Dorsolateral prefrontal cortex (tissue), 118 donors: ENCODE data around the gene CD4. TPM values are rescaled to one million over a fixed set of nuclear protein-coding genes. Genes with fewer than 3 reads are reported as not detected.

Experiments used
- total RNA-seq, 120 experiments: library from RNA; stranded (reverse); gene quantifications; one replicate each; pipeline versions ENCODE4 v1.2.3 to v1.2.4, GENCODE V29; 2022

The CD4 gene
- total RNA-seq, 120 experiments from 2014 or later, result 5.0 to 28.8 (median 10.1) TPM

Other genes starting within 250 kb of the CD4 start
- gene IFFO1, start 233.5 kb upstream of the CD4 start, total RNA-seq, result 10 to 100 TPM; 29.9 to 71.0 (median 45.2) TPM
- gene NOP2, start 221.2 kb upstream of the CD4 start, total RNA-seq, result 10 to 100 TPM; 17.8 to 57.6 (median 26.6) TPM
- gene CHD4, start 182.1 kb upstream of the CD4 start, total RNA-seq, result 100 to 1,000 TPM; 139 to 266 (median 179) TPM
- 10 to 100 TPM in 4 of 120 experiments, 1 to 10 TPM in 114, under 1 TPM in 2; 0.83 to 12.5 (median 4.8) TPM for gene LPAR5, start 153.6 kb upstream of the CD4 start, total RNA-seq
- gene ACRBP, start 142.1 kb upstream of the CD4 start, total RNA-seq, result 1 to 10 TPM in 108 of 120 experiments, under 1 TPM in 11, not detected in 1; 0.40 to 8.0 (median 2.0) TPM
- gene ING4, start 126.4 kb upstream of the CD4 start, total RNA-seq, result 10 to 100 TPM; 45.0 to 72.1 (median 59.4) TPM
- gene ZNF384, start 100.2 kb upstream of the CD4 start, total RNA-seq, result 10 to 100 TPM; 37.7 to 73.6 (median 53.6) TPM
- 100 to 1,000 TPM in 16 of 120 experiments, 10 to 100 TPM in 104; 24.4 to 128 (median 80.6) TPM for gene PIANP, start 88.7 kb upstream of the CD4 start, total RNA-seq
- 100 to 1,000 TPM in 69 of 120 experiments, 10 to 100 TPM in 51; 52.6 to 143 (median 103) TPM for gene COPS7A, start 65.5 kb upstream of the CD4 start, total RNA-seq
- 100 to 1,000 TPM; 139 to 384 (median 261) TPM for gene MLF2, start 36.4 kb upstream of the CD4 start, total RNA-seq
- gene PTMS, start 23.2 kb upstream of the CD4 start, total RNA-seq, result 100 to 1,000 TPM; 117 to 439 (median 242) TPM
- 1 to 10 TPM in 33 of 120 experiments, under 1 TPM in 73, not detected in 14; 0.23 to 3.0 (median 0.75) TPM for gene LAG3, start 17.0 kb upstream of the CD4 start, total RNA-seq
- 100 to 1,000 TPM in 117 of 120 experiments, 10 to 100 TPM in 3; 49.5 to 245 (median 167) TPM for gene GPR162, start 32.3 kb downstream of the CD4 start, total RNA-seq
- gene P3H3, start 38.9 kb downstream of the CD4 start, total RNA-seq, result 10 to 100 TPM; 14.2 to 61.4 (median 29.3) TPM
- 10 to 100 TPM in 110 of 120 experiments, 1 to 10 TPM in 10; 6.0 to 46.0 (median 17.9) TPM for gene GNB3, start 51.4 kb downstream of the CD4 start, total RNA-seq
- 1 to 10 TPM in 109 of 120 experiments, under 1 TPM in 11; 0.58 to 4.1 (median 1.9) TPM for gene CDCA3, start 61.8 kb downstream of the CD4 start, total RNA-seq
- gene USP5, start 62.6 kb downstream of the CD4 start, total RNA-seq, result 100 to 1,000 TPM in 113 of 120 experiments, 10 to 100 TPM in 7; 77.3 to 191 (median 146) TPM
- gene TPI1, start 78.0 kb downstream of the CD4 start, total RNA-seq, result 100 to 1,000 TPM; 261 to 851 (median 575) TPM
- 10 to 100 TPM in 3 of 120 experiments, 1 to 10 TPM in 117; 1.8 to 12.4 (median 5.6) TPM for gene SPSB2, start 83.8 kb downstream of the CD4 start, total RNA-seq
- 10 to 100 TPM; 16.3 to 32.4 (median 22.4) TPM for gene LRRC23, start 115.3 kb downstream of the CD4 start, total RNA-seq
- gene ENO2, start 125.1 kb downstream of the CD4 start, total RNA-seq, result 1,000 to 10,000 TPM in 14 of 120 experiments, 100 to 1,000 TPM in 106; 270 to 1,166 (median 848) TPM
- gene ATN1, start 138.4 kb downstream of the CD4 start, total RNA-seq, result 100 to 1,000 TPM; 147 to 334 (median 199) TPM
- not detected for gene RNU7-1, start 154.3 kb downstream of the CD4 start, total RNA-seq
- 100 to 1,000 TPM; 102 to 287 (median 162) TPM for gene C12orf57, start 154.5 kb downstream of the CD4 start, total RNA-seq
- gene PTPN6, start 161.8 kb downstream of the CD4 start, total RNA-seq, result 10 to 100 TPM in 52 of 120 experiments, 1 to 10 TPM in 68; 2.6 to 25.6 (median 9.2) TPM
- 100 to 1,000 TPM in 11 of 120 experiments, 10 to 100 TPM in 109; 56.3 to 112 (median 85.1) TPM for gene PHB2, start 181.1 kb downstream of the CD4 start, total RNA-seq
- 10 to 100 TPM; 17.2 to 38.2 (median 26.5) TPM for gene EMG1, start 181.4 kb downstream of the CD4 start, total RNA-seq
- 10 to 100 TPM; 10.6 to 35.2 (median 20.4) TPM for gene LPCAT3, start 228.9 kb downstream of the CD4 start, total RNA-seq